Liver (tissue), 2 donors: ENCODE data around the gene GPR26.

Experiments used
- CTCF ChIP-seq: fragments of 150-350 bp; IDR thresholded peaks from 2 replicates; pipeline ENCODE4 v1.5.1; 2017; ENCODE audit warnings: improper control_type of control experiment, low read depth, low read length; ENCODE audit not compliant: missing input control
- FOXA1 ChIP-seq: IDR thresholded peaks from 2 replicates; pipeline ENCODE4 v1.6.1; 2016; ENCODE audit warnings: antibody characterized with exemption
- donor health status: healthy.

- TF ChIP-seq FOXA1 (no peak), CTCF (no peak)
These were observed 75.6 kb downstream of the GPR26 start for GRCh38 chr10:123741711-123742110.
